WTC11 (cell line): ENCODE results near the gene GOLPH3. TPM values are rescaled to one million over a fixed set of nuclear protein-coding genes. Genes with fewer than 3 reads are reported as not detected.

Experiments used
- ATAC-seq: fragments of 200-7000 bp; cut with Tn5 transposase; 2 replicates; pipeline ENCODE4 v1.10.0; 2021; ENCODE audit warnings: mild to moderate bottlenecking, moderate library complexity
- CTCF ChIA-PET: fragments of 300-600 bp; sonication (Branson Sonifier 250); formaldehyde crosslinking; loops from one replicate; lab custom pipeline; 2021; ENCODE audit warnings: antibody characterized with exemption; lab: Charles Lee
- POLR2A ChIA-PET: fragments of 350-600 bp; sonication (Branson Sonifier 250); formaldehyde crosslinking; loops from one replicate; lab custom pipeline; 2021; ENCODE audit warnings: antibody characterized with exemption; lab: Charles Lee
- DNase-seq: peaks from one replicate; pipeline ENCODE4 v3.0.0; 2021; ENCODE audit warnings: low spot score
- H3K27ac Mint-ChIP-seq: 2 replicates; pipeline ENCODE4 v1.8.0; 2021; ENCODE audit warnings: mixed read lengths
- H3K27me3 Mint-ChIP-seq: 2 replicates; pipeline ENCODE4 v1.8.0; 2021; ENCODE audit warnings: low read depth, mild to moderate bottlenecking, moderate library complexity, mixed read lengths
- H3K36me3 Mint-ChIP-seq: 2 replicates; pipeline ENCODE4 v1.8.0; 2021; ENCODE audit warnings: mixed read lengths
- H3K4me1 Mint-ChIP-seq: 2 replicates; pipeline ENCODE4 v1.8.0; 2022; ENCODE audit warnings: mixed read lengths
- H3K4me3 Mint-ChIP-seq: 2 replicates; pipeline ENCODE4 v1.8.0; 2021; ENCODE audit warnings: mild to moderate bottlenecking, moderate library complexity, mixed read lengths
- H3K9me3 Mint-ChIP-seq: 2 replicates; pipeline ENCODE4 v1.8.0; 2021; ENCODE audit warnings: mixed read lengths
- CBFB ChIP-seq: sonication (generic); formaldehyde crosslinking; IDR thresholded peaks from 2 replicates; pipeline ENCODE4 v1.8.1; 2022; ENCODE audit warnings: mild to moderate bottlenecking, low read depth, missing genetic modification reagents
- CREB1 ChIP-seq: sonication (generic); formaldehyde crosslinking; IDR thresholded peaks from 2 replicates; pipeline ENCODE4 v1.8.0; 2023; ENCODE audit warnings: mild to moderate bottlenecking, missing genetic modification reagents
- ELF4 ChIP-seq: sonication (generic); formaldehyde crosslinking; IDR thresholded peaks from 2 replicates; pipeline ENCODE4 v1.8.1; 2022; ENCODE audit warnings: low read depth, mild to moderate bottlenecking, moderate library complexity, missing genetic modification reagents
- ESRRA ChIP-seq: sonication (generic); formaldehyde crosslinking; IDR thresholded peaks from 2 replicates; pipeline ENCODE4 v1.8.1; 2022; ENCODE audit warnings: mild to moderate bottlenecking, missing genetic modification reagents, borderline replicate concordance
- NR3C1 ChIP-seq: sonication (generic); formaldehyde crosslinking; conservative IDR thresholded peaks from 2 replicates; pipeline ENCODE4 v1.8.1; 2023; ENCODE audit warnings: low read depth, mild to moderate bottlenecking, missing genetic modification reagents
- RELA ChIP-seq: sonication (generic); formaldehyde crosslinking; IDR thresholded peaks from 2 replicates; pipeline ENCODE4 v1.8.1; 2022; ENCODE audit warnings: missing genetic modification reagents, mild to moderate bottlenecking, borderline replicate concordance
- SMAD4 ChIP-seq: sonication (generic); formaldehyde crosslinking; IDR thresholded peaks from 2 replicates; pipeline ENCODE4 v1.8.0; 2022; ENCODE audit warnings: mild to moderate bottlenecking, missing genetic modification reagents
- ZNF219 ChIP-seq: sonication (generic); formaldehyde crosslinking; IDR thresholded peaks from 2 replicates; pipeline ENCODE4 v1.8.0; 2023; ENCODE audit warnings: missing genetic modification reagents, mild to moderate bottlenecking, borderline replicate concordance
- ZNF671 ChIP-seq: fragments of 250-450 bp; sonication (Bioruptor Pico); IDR thresholded peaks from 2 replicates; pipeline ENCODE4 v1.8.0; 2021; ENCODE audit warnings: mild to moderate bottlenecking
- total RNA-seq: library from RNA; stranded (reverse); gene quantifications from 3 replicates; pipeline ENCODE4 v1.2.3, GENCODE V29; 2021
- TF ChIP-seq, protein P1 (sequence below): sonication (generic); formaldehyde crosslinking; IDR thresholded peaks from 2 replicates; pipeline ENCODE4 v1.8.1; 2023; ENCODE audit warnings: mild to moderate bottlenecking, missing genetic modification reagents, borderline replicate concordance
- TF ChIP-seq, protein P2 (sequence below): sonication (generic); formaldehyde crosslinking; IDR thresholded peaks from 2 replicates; pipeline ENCODE4 v1.8.0; 2023; ENCODE audit warnings: mild to moderate bottlenecking, missing genetic modification reagents
- TF ChIP-seq, protein P3 (sequence below): fragments of 200-600 bp; IDR thresholded peaks from 2 replicates; pipeline ENCODE4 v1.8.0; 2022; ENCODE audit warnings: antibody characterized with exemption
- TF ChIP-seq, protein P4 (sequence below): fragments of 250-450 bp; sonication (Bioruptor Pico); IDR thresholded peaks from 2 replicates; pipeline ENCODE4 v1.9.0; 2021; ENCODE audit warnings: mild to moderate bottlenecking, borderline replicate concordance
- TF ChIP-seq, protein P5 (sequence below): fragments of 250-450 bp; sonication (Bioruptor Pico); conservative IDR thresholded peaks from 2 replicates; pipeline ENCODE4 v1.9.0; 2021; ENCODE audit warnings: mild to moderate bottlenecking
- TF ChIP-seq, protein P6 (sequence below): sonication (generic); formaldehyde crosslinking; IDR thresholded peaks from 2 replicates; pipeline ENCODE4 v1.8.1; 2022; ENCODE audit warnings: mild to moderate bottlenecking, moderate library complexity, missing genetic modification reagents

Gene GOLPH3
- total RNA-seq, 1 experiment from 2014 or later, result 101 TPM

DNA sequence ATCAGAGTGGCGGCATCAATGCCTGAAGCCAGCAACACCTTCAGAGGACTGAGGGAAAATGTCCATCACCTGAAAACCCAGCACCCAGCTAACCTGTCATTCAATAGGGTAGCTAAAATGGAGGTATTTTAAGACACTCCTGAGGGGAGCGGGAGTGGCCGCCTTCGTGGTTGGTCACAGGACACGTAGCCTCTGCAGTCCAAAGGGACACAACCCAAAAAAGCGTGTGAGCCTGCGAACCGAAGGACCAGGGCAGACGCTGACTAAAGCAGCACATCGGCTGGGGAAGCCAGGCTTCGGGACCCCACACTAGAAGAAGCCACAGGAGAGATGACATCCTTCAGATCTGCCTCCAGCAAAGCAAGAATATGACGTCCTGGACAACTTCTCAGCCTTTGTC lies 70.6 kb downstream of the GOLPH3 start (continued):
- TF ChIP-seq, protein P1, sequence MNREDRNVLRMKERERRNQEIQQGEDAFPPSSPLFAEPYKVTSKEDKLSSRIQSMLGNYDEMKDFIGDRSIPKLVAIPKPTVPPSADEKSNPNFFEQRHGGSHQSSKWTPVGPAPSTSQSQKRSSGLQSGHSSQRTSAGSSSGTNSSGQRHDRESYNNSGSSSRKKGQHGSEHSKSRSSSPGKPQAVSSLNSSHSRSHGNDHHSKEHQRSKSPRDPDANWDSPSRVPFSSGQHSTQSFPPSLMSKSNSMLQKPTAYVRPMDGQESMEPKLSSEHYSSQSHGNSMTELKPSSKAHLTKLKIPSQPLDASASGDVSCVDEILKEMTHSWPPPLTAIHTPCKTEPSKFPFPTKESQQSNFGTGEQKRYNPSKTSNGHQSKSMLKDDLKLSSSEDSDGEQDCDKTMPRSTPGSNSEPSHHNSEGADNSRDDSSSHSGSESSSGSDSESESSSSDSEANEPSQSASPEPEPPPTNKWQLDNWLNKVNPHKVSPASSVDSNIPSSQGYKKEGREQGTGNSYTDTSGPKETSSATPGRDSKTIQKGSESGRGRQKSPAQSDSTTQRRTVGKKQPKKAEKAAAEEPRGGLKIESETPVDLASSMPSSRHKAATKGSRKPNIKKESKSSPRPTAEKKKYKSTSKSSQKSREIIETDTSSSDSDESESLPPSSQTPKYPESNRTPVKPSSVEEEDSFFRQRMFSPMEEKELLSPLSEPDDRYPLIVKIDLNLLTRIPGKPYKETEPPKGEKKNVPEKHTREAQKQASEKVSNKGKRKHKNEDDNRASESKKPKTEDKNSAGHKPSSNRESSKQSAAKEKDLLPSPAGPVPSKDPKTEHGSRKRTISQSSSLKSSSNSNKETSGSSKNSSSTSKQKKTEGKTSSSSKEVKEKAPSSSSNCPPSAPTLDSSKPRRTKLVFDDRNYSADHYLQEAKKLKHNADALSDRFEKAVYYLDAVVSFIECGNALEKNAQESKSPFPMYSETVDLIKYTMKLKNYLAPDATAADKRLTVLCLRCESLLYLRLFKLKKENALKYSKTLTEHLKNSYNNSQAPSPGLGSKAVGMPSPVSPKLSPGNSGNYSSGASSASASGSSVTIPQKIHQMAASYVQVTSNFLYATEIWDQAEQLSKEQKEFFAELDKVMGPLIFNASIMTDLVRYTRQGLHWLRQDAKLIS (CRISPR knock-in tag), result no peak
- TF ChIP-seq ZNF671 (CRISPR knock-in tag), result no peak
- TF ChIP-seq ELF4 (CRISPR knock-in tag), result no peak
- TF ChIP-seq, all 79 proteins: peak for 0

DNA sequence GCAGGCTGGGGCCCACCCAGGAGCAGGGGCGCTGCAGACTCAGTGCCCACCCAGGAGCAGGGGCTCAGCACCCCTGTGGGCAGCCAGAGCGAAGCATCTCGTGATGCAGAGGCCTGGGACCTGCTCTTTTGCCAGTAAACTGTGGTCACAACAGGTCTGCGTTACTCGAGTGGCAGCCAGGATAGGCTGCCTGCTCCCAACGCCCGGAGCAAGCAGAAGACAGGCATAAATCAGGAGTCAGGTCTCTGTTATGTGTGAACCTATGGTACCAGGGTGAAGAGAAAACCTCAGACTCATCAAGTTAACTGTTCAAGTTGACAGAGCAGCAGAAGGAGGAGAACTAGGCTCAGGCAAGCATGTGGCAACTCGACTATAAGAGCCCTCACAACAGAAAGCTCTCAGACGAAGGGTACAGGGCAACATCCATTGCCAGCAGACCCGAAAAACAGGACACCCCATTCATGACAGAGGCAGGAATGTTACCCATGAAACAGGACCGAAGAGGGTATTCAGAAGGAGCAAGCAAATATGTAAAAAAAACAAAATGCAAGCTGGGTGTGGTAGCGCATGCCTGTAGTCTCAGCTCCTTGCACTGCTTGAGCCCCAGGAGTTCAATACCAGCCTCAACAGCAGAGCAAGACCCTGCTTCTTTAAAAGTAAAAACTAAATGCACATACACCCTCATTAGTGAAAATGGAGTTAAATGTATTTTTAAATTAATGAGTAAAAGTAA lies 71.7 kb downstream of the GOLPH3 start:
- H3K27ac Mint-ChIP-seq, result no peak overlapping the region
- TF ChIP-seq, protein P2, sequence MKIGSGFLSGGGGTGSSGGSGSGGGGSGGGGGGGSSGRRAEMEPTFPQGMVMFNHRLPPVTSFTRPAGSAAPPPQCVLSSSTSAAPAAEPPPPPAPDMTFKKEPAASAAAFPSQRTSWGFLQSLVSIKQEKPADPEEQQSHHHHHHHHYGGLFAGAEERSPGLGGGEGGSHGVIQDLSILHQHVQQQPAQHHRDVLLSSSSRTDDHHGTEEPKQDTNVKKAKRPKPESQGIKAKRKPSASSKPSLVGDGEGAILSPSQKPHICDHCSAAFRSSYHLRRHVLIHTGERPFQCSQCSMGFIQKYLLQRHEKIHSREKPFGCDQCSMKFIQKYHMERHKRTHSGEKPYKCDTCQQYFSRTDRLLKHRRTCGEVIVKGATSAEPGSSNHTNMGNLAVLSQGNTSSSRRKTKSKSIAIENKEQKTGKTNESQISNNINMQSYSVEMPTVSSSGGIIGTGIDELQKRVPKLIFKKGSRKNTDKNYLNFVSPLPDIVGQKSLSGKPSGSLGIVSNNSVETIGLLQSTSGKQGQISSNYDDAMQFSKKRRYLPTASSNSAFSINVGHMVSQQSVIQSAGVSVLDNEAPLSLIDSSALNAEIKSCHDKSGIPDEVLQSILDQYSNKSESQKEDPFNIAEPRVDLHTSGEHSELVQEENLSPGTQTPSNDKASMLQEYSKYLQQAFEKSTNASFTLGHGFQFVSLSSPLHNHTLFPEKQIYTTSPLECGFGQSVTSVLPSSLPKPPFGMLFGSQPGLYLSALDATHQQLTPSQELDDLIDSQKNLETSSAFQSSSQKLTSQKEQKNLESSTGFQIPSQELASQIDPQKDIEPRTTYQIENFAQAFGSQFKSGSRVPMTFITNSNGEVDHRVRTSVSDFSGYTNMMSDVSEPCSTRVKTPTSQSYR (CRISPR knock-in tag), result no peak
- TF ChIP-seq ESRRA (CRISPR knock-in tag) (no peak), RELA (CRISPR knock-in tag) (no peak), SMAD4 (no peak), CBFB (CRISPR knock-in tag) (no peak), ZNF219 (CRISPR knock-in tag) (no peak)
- TF ChIP-seq, protein P3, sequence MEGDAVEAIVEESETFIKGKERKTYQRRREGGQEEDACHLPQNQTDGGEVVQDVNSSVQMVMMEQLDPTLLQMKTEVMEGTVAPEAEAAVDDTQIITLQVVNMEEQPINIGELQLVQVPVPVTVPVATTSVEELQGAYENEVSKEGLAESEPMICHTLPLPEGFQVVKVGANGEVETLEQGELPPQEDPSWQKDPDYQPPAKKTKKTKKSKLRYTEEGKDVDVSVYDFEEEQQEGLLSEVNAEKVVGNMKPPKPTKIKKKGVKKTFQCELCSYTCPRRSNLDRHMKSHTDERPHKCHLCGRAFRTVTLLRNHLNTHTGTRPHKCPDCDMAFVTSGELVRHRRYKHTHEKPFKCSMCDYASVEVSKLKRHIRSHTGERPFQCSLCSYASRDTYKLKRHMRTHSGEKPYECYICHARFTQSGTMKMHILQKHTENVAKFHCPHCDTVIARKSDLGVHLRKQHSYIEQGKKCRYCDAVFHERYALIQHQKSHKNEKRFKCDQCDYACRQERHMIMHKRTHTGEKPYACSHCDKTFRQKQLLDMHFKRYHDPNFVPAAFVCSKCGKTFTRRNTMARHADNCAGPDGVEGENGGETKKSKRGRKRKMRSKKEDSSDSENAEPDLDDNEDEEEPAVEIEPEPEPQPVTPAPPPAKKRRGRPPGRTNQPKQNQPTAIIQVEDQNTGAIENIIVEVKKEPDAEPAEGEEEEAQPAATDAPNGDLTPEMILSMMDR, result no peak
- peaks cover 10% of the 10 kb centered on the region for H3K9me3 Mint-ChIP-seq
- H3K4me3 Mint-ChIP-seq, result no peak overlapping the region
- peaks cover 67% of the 10 kb centered on the region for H3K36me3 Mint-ChIP-seq
- H3K4me1 Mint-ChIP-seq, result no peaks in the 10 kb centered on the region
- no peaks in the 10 kb centered on the region for H3K27me3 Mint-ChIP-seq
- DNase-seq, result no peak
- CTCF ChIA-PET, result interaction anchor here (1.0 kb wide), 1 partner anchor 9 kb away, joined by 4 read pairs; no protein-coding TSS in a partner anchor
- ATAC-seq, result no peak
- POLR2A ChIA-PET, result interaction anchor here (0.6 kb wide), 1 partner anchor 249 kb away, joined by 11 read pairs; no protein-coding TSS in a partner anchor

DNA sequence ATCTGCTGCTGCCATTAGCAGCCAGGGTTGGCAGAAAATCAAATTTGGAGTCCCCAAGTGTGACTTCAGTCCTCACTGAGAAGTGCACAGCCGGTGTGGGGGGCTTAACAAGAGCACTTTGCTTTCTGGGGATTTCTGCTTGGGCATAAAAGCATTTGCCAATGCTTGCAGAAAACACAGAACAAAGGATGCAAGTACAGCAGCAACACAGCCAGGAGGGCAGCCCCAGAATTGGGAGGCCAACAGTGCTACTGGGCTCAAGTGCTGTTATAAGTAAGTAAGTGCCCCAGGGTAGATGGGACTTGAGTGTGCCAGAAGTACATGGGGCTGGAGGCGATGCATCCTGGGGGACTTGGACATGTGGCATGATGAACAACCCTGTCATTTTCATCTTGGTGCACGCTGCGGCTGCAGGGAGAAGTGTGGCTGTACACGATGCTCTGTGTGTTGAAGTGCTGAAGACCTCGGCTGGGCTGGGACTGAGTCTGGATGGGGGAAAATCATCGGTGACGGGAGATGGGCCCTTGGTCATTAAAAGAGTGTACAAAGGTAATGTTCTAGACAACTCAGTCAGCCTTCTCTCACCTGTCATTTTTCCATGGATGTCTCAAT lies 73.3 kb downstream of the GOLPH3 start:
- POLR2A ChIA-PET, result no interaction called here
- Mint-ChIP-seq H3K36me3 (peaks cover 55% of the 10 kb centered on the region), H3K9me3 (no peaks in the 10 kb centered on the region), H3K4me3 (no peak overlapping the region), H3K27ac (no peak overlapping the region), H3K4me1 (no peaks in the 10 kb centered on the region), H3K27me3 (no peaks in the 10 kb centered on the region)
- no peak for ATAC-seq
- CTCF ChIA-PET, result no interaction called here
- no peak for DNase-seq
- TF ChIP-seq SMAD4, result no peak
- no peak for TF ChIP-seq CREB1 (CRISPR knock-in tag)
- TF ChIP-seq, protein P4, sequence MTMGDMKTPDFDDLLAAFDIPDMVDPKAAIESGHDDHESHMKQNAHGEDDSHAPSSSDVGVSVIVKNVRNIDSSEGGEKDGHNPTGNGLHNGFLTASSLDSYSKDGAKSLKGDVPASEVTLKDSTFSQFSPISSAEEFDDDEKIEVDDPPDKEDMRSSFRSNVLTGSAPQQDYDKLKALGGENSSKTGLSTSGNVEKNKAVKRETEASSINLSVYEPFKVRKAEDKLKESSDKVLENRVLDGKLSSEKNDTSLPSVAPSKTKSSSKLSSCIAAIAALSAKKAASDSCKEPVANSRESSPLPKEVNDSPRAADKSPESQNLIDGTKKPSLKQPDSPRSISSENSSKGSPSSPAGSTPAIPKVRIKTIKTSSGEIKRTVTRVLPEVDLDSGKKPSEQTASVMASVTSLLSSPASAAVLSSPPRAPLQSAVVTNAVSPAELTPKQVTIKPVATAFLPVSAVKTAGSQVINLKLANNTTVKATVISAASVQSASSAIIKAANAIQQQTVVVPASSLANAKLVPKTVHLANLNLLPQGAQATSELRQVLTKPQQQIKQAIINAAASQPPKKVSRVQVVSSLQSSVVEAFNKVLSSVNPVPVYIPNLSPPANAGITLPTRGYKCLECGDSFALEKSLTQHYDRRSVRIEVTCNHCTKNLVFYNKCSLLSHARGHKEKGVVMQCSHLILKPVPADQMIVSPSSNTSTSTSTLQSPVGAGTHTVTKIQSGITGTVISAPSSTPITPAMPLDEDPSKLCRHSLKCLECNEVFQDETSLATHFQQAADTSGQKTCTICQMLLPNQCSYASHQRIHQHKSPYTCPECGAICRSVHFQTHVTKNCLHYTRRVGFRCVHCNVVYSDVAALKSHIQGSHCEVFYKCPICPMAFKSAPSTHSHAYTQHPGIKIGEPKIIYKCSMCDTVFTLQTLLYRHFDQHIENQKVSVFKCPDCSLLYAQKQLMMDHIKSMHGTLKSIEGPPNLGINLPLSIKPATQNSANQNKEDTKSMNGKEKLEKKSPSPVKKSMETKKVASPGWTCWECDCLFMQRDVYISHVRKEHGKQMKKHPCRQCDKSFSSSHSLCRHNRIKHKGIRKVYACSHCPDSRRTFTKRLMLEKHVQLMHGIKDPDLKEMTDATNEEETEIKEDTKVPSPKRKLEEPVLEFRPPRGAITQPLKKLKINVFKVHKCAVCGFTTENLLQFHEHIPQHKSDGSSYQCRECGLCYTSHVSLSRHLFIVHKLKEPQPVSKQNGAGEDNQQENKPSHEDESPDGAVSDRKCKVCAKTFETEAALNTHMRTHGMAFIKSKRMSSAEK, result no peak
- TF ChIP-seq, protein P5, sequence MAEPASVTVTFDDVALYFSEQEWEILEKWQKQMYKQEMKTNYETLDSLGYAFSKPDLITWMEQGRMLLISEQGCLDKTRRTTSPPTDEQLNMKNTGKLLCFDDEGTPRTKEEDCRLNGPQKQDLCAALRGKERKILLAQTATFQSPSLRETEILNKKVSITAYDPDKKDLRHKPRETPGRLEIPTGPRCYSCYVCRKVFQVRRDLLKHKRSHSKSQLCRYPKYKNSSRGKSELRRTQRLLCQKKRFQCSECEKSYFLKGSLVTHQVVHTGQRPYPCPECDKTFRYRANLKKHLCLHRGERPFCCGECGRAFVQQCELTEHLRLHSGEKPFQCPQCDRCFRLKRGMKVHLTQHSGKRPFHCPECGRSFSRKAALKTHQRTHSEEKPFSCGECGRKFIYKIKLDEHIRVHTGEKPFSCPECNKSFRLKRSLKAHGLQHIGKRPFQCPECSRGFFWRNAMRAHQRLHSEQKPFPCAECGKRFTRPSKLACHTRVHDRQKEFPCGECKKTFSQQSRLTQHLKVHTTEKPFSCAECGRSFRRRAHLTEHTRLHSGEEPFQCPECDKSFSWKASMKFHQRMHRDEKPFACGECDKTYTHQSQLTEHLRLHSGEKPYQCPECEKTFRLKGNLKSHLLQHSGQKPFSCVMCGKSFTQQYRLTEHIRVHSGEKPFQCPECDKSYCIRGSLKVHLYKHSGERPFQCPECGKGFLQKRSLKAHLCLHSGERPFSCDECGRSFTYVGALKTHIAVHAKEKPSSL (CRISPR knock-in tag), result no peak
- TF ChIP-seq, protein P6, sequence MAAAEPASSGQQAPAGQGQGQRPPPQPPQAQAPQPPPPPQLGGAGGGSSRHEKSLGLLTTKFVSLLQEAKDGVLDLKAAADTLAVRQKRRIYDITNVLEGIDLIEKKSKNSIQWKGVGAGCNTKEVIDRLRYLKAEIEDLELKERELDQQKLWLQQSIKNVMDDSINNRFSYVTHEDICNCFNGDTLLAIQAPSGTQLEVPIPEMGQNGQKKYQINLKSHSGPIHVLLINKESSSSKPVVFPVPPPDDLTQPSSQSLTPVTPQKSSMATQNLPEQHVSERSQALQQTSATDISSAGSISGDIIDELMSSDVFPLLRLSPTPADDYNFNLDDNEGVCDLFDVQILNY, result no peak
- TF ChIP-seq NR3C1 (CRISPR knock-in tag), result no peak
